Karpas-422 (cell line): ENCODE measurements around the gene RFTN1. TPM values are rescaled to one million over a fixed set of nuclear protein-coding genes. Genes with fewer than 3 reads are reported as not detected.
"Not testable (repeated sequence)": the region's sequence is repeated elsewhere in the genome, so short reads cannot be mapped to it uniquely, and the experiment has no call there.

Experiments used
- DNase-seq: peaks from one replicate; pipeline ENCODE4 v3.0.0-alpha.2; 2015
- H2AFZ ChIP-seq: fragments of 200-600 bp; sonication (generic); 2 replicates; pipeline ENCODE4 v1.6.1; 2014; ENCODE audit warnings: antibody characterized with exemption, low read length, mixed read lengths
- H3K27ac ChIP-seq: fragments of 200-600 bp; sonication (generic); 2 replicates; pipeline ENCODE4 v1.5.1; 2014; ENCODE audit warnings: mild to moderate bottlenecking, low read length, moderate library complexity
- H3K27me3 ChIP-seq: fragments of 200-600 bp; sonication (generic); 2 replicates; pipeline ENCODE4 v1.6.1; 2014; ENCODE audit warnings: low read length, mixed read lengths
- H3K36me3 ChIP-seq: fragments of 200-600 bp; sonication (generic); 2 replicates; pipeline ENCODE4 v1.6.1; 2014; ENCODE audit warnings: low read length, mixed read lengths; ENCODE audit not compliant: insufficient read depth
- H3K4me1 ChIP-seq: fragments of 200-600 bp; sonication (generic); 2 replicates; pipeline ENCODE4 v1.6.1; 2014; ENCODE audit warnings: mild to moderate bottlenecking, low read length, mixed read lengths
- H3K4me2 ChIP-seq: fragments of 200-600 bp; sonication (generic); 2 replicates; pipeline ENCODE4 v1.6.1; 2014; ENCODE audit warnings: low read length, low read depth, mild to moderate bottlenecking; ENCODE audit not compliant: poor library complexity, severe bottlenecking
- H3K4me3 ChIP-seq: fragments of 200-600 bp; sonication (generic); 2 replicates; pipeline ENCODE4 v1.5.1; 2014; ENCODE audit warnings: mild to moderate bottlenecking, antibody characterized with exemption, low read length, mixed read lengths
- H3K79me2 ChIP-seq: fragments of 200-600 bp; sonication (generic); 2 replicates; pipeline ENCODE4 v1.6.1; 2014; ENCODE audit warnings: mild to moderate bottlenecking, low read length, mixed read lengths
- H3K9ac ChIP-seq: fragments of 200-600 bp; sonication (generic); 2 replicates; pipeline ENCODE4 v1.6.0; 2014; ENCODE audit warnings: low read length
- H3K9me2 ChIP-seq: fragments of 200-600 bp; sonication (generic), shearing (Covaris generic); replicated peaks from 2 replicates; pipeline ENCODE4 v1.6.0; 2014; ENCODE audit warnings: mild to moderate bottlenecking, low read length, moderate library complexity; ENCODE audit not compliant: insufficient read depth
- H3K9me3 ChIP-seq: fragments of 300-700, 200-600 bp; sonication (generic); 2 replicates; pipeline ENCODE4 v1.6.1; 2014; ENCODE audit warnings: low read length, mixed read lengths
- H4K20me1 ChIP-seq: fragments of 200-600 bp; sonication (generic); 2 replicates; pipeline ENCODE4 v1.6.1; 2014; ENCODE audit warnings: mild to moderate bottlenecking, antibody characterized with exemption, low read length, low read depth; ENCODE audit not compliant: insufficient read depth
- total RNA-seq: library from RNA; depleted of rRNA; stranded (reverse); fragments of >200 nt; shearing (Covaris generic); gene quantifications from 2 replicates; pipeline ENCODE4 v1.2.3, GENCODE V29; 2014; ENCODE audit warnings: low replicate concordance

Gene RFTN1
- total RNA-seq, 1 experiment from 2014 or later = 291 TPM

DNA sequence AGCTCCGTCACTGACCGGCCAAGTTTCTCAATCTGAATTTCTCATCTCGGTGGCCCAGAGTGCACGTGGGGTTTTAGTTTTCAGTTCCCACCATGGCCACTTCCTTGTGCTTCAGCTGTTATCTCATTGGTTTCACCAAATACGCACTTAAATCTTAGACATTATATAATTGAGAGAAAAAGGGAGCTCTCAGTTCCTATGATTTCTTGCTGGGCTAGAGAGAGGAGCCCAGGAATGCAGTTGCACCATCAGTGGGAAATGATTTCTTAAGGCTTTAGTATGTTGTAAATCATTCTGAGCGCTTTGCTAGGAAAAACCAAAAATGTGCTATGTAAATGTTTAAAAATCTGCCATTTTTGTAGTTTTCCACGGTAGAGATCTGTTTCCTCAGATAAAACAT lies 195.3 kb downstream of the RFTN1 start:
- Histone ChIP-seq H3K79me2 (peaks cover 32% of the 10 kb centered on the region), H3K9me3 (no peaks in the 10 kb centered on the region), H3K27ac (no peak overlapping the region), H4K20me1 (no peaks in the 10 kb centered on the region), H3K36me3 (peaks cover 70% of the 10 kb centered on the region), H3K27me3 (no peaks in the 10 kb centered on the region), H3K4me2 (no peak overlapping the region), H3K9me2 (no peaks in the 10 kb centered on the region), H3K4me3 (no peak overlapping the region), H2AFZ (no peak overlapping the region), H3K9ac (no peak overlapping the region), H3K4me1 (peaks cover 11% of the 10 kb centered on the region; the same call in 1 of the 2 replicates)
- DNase-seq = no peak

- H3K27me3 ChIP-seq = no peaks in the 10 kb centered on the region
- H3K79me2 ChIP-seq = peaks cover 32% of the 10 kb centered on the region
- H3K9ac ChIP-seq = no peak overlapping the region
- H3K4me2 ChIP-seq = no peak overlapping the region
- no peak overlapping the region for H2AFZ ChIP-seq
- H4K20me1 ChIP-seq = no peaks in the 10 kb centered on the region
- no peaks in the 10 kb centered on the region for H3K9me2 ChIP-seq
- no peak for DNase-seq
- no peak overlapping the region for H3K4me3 ChIP-seq
- H3K9me3 ChIP-seq = no peaks in the 10 kb centered on the region
- peaks cover 13% of the 10 kb centered on the region for H3K4me1 ChIP-seq
- no peak overlapping the region for H3K27ac ChIP-seq
- peaks cover 67% of the 10 kb centered on the region for H3K36me3 ChIP-seq
These were observed 195.9 kb downstream of the RFTN1 start for GRCh38 chr3:16317561-16317945.

GRCh38 chr3:16316847-16317560 lies 196.5 kb downstream of the RFTN1 start:
- Histone ChIP-seq H3K4me3 (no peak overlapping the region), H2AFZ (no peak overlapping the region), H3K9me2 (no peaks in the 10 kb centered on the region), H4K20me1 (no peaks in the 10 kb centered on the region), H3K9me3 (no peaks in the 10 kb centered on the region), H3K27ac (no peak overlapping the region), H3K4me2 (no peak overlapping the region), H3K36me3 (peaks cover 73% of the 10 kb centered on the region), H3K27me3 (no peaks in the 10 kb centered on the region), H3K9ac (no peak overlapping the region), H3K4me1 (peaks cover 18% of the 10 kb centered on the region), H3K79me2 (peaks cover 32% of the 10 kb centered on the region)
- DNase-seq = no peak

DNA sequence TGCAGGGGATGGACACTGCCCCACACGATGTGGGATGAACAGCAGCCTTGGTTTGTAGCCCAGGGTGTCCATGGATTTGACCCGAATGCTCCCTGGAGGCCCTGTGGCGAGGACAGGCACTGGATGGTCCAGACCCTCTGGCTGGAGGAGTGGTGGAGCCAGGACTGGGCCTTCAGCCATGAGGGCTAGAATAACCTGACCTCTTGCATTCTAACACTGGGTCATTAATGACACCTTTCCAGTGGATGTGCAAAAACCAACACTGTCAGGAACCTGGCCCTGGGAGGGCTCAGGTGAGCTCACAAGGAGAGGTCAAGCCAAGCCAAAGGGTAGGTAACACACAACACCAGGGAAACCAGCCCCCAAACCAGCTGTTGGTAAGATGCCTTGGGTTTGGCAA lies 197.1 kb downstream of the RFTN1 start:
- Histone ChIP-seq H3K4me1 (peaks cover 22% of the 10 kb centered on the region), H3K9ac (no peak overlapping the region), H3K4me2 (no peak overlapping the region), H3K27me3 (no peaks in the 10 kb centered on the region), H3K27ac (no peak overlapping the region), H3K4me3 (no peak overlapping the region), H3K9me2 (no peaks in the 10 kb centered on the region), H2AFZ (no peak overlapping the region), H3K79me2 (peaks cover 35% of the 10 kb centered on the region), H4K20me1 (no peaks in the 10 kb centered on the region), H3K36me3 (peaks cover 78% of the 10 kb centered on the region), H3K9me3 (no peaks in the 10 kb centered on the region)
- no peak for DNase-seq

DNA sequence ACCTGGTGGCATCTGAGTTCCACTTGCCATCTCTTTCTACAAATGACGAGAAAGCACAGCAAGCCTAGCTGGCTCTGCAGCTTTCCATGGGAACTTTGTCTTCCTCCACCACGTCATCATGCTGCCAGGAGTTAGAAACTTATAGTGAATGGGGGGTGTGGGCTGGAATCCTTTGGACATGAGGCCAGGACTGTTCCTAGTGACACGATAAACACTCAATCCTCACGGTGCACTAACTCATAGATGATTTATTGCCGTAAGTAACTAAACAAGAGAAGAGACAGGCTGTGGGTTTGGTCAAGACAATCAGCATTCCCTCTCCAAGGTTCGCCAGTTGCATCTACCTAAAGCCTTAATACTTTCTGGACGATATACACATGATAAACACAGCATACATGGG lies 197.9 kb downstream of the RFTN1 start:
- no peak for DNase-seq
- no peak overlapping the region for H2AFZ ChIP-seq
- no peaks in the 10 kb centered on the region for H4K20me1 ChIP-seq
- peaks cover 74% of the 10 kb centered on the region for H3K36me3 ChIP-seq
- H3K27ac ChIP-seq = no peak overlapping the region
- H3K9ac ChIP-seq = no peak overlapping the region
- H3K79me2 ChIP-seq = peaks cover 28% of the 10 kb centered on the region
- no peak overlapping the region for H3K4me3 ChIP-seq
- no peak overlapping the region for H3K4me2 ChIP-seq
- H3K9me2 ChIP-seq = no peaks in the 10 kb centered on the region
- H3K9me3 ChIP-seq = no peaks in the 10 kb centered on the region
- H3K4me1 ChIP-seq = peaks cover 22% of the 10 kb centered on the region
- H3K27me3 ChIP-seq = no peaks in the 10 kb centered on the region

DNA sequence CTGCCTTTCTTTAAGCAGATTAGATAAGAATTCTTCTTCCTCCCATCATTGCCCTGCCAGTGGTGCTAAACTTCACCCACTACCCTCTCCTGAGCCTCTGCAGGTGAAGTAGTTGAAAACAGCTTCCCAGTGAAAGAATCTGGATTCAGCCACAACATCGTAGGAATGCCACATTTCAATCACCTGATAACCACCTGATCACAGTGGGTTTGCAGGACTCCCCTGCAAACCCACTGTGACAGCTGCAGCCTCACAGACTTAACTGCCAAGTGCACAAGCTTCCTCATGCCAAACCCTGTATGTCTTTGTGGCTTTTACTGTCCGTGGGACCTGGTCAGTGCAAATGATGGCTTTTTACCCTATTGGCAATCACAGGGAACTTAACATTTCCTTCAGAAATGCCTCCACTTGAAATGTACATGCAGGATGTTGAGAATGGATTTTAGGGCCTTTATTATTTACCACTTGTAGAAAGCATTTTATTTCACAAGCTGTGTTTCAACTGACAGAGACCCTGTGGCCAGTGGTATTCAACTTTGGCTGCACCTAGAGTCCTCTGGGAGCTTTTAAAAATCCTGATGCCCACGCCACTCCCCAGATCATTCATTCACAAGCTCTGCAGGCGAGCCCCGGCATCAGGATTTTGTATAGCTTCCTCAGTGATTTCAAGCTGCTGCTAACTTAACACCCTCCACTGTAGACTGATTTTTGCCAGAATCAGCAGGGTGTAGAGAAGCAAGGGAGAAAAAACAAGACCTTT lies 199.4 kb downstream of the RFTN1 start:
- H3K36me3 ChIP-seq = peaks cover 62% of the 10 kb centered on the region
- no peaks in the 10 kb centered on the region for H3K9me3 ChIP-seq
- no peaks in the 10 kb centered on the region for H4K20me1 ChIP-seq
- no peak overlapping the region for H3K9ac ChIP-seq
- H3K4me2 ChIP-seq = no peak overlapping the region
- no peaks in the 10 kb centered on the region for H3K9me2 ChIP-seq
- no peak overlapping the region for H2AFZ ChIP-seq
- H3K27me3 ChIP-seq = no peaks in the 10 kb centered on the region
- peaks cover 28% of the 10 kb centered on the region for H3K4me1 ChIP-seq
- H3K4me3 ChIP-seq = no peak overlapping the region
- DNase-seq = no peak
- peaks cover 23% of the 10 kb centered on the region; the same call in 1 of the 2 replicates for H3K79me2 ChIP-seq
- H3K27ac ChIP-seq = peak overlapping the region; percentile 34; the same call in 1 of the 2 replicates

DNA sequence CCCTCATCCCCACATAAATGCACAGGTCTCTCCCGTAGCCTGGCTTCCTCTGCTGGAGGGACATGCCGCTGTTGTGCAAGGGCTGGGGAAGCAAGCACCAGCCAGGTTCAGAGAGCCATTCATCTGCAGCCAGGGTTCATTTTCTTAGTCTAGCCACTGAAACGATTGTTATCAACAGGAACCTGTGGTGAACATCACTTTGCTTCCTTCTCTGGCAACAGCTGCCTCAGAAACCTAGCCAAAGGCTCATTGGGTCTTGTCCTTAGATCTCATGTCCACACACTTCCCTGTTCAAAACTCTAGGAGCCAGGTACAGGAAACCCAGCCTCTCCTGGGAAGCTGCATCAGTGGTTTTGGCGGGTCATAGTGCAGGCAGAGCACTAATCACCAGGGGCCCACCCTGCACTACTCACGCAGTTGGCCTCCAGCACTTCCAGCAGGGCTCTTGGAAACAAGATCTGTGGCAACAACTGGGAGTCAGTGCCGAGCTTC lies 201.5 kb downstream of the RFTN1 start:
- no peak overlapping the region for H2AFZ ChIP-seq
- H3K79me2 ChIP-seq = peaks cover 21% of the 10 kb centered on the region; the same call in 1 of the 2 replicates
- peaks cover 28% of the 10 kb centered on the region for H3K4me1 ChIP-seq
- no peaks in the 10 kb centered on the region for H3K27me3 ChIP-seq
- H3K4me3 ChIP-seq = no peak overlapping the region
- peaks cover 59% of the 10 kb centered on the region for H3K36me3 ChIP-seq
- no peaks in the 10 kb centered on the region for H4K20me1 ChIP-seq
- H3K4me2 ChIP-seq = no peak overlapping the region
- peak overlapping the region; percentile 11; the same call in 1 of the 2 replicates for H3K9ac ChIP-seq
- no peaks in the 10 kb centered on the region for H3K9me2 ChIP-seq
- H3K9me3 ChIP-seq = no peaks in the 10 kb centered on the region
- no peak for DNase-seq
- H3K27ac ChIP-seq = peak overlapping the region; percentile 60

GRCh38 chr3:16310486-16310885 lies 203.0 kb downstream of the RFTN1 start:
- H2AFZ ChIP-seq, DNase-seq, H3K27me3 ChIP-seq, H4K20me1 ChIP-seq, H3K4me2 ChIP-seq, H3K9me3 ChIP-seq, H3K9me2 ChIP-seq, H3K4me3 ChIP-seq, H3K9ac ChIP-seq: not testable (repeated sequence)
- Histone ChIP-seq H3K4me1 (peaks cover 26% of the 10 kb centered on the region), H3K36me3 (peaks cover 59% of the 10 kb centered on the region), H3K27ac (peak overlapping the region; percentile 46), H3K79me2 (peaks cover 17% of the 10 kb centered on the region; the same call in 1 of the 2 replicates)
